NCI-H2081 treated with DMSO at 0.1 percent for 48 hours (cell line): ENCODE measurements around the gene DCTN5.
"Not testable (repeated sequence)": the region's sequence is repeated elsewhere in the genome, so short reads cannot be mapped to it uniquely, and the experiment has no call there.

Experiments
- DNase-seq: peaks from one replicate; lab custom pipeline; 2025; lab: John Stamatoyannopoulos, UW

Gene DCTN5

DNA sequence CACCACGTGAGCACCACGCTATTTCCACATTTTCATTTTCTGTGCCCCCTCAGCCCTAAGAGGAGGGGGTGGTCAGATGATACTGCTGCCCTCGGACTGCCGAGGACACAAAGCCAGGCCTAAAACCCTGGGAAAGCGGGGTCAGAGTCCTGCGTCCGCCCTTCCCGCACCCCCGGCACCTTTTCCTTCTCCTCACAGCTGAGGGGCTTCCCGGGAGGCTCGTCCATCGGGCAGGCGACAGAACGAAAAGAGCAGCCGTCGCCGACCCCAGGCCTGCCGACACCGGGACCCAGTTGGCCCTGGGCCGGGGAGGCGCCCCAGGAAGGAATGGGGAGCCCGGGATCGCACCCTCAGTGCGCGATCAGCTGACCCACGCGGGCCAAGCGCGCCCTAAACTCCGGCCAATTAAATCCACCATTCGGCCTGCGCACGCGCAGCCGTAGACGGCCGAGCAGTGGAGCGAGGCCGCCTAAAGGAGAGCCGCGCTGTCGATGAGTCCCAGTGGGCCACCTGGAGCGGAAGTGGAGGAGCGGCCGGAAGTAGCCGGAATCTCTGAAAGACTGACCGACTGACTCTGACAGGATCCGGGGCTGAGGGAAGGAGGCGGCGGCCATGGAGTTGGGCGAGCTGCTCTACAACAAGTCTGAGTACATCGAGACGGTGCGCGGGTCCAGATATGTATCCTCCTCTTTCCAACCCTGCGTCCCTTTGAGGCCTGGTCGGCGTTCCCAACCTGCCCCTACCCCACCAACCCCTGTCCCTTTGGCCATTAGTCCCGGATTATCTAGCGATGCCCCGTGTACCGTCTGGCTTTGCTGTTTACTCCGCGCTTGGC, at the start of gene DCTN5, which contains the start of gene PALB2:
DCTN5 (plus strand) TSS at position 536 of the 835 bp plus-strand sequence; CDS start at position 613, 77 bp downstream.
PALB2 (minus strand) TSS at position 380 of the 835 bp plus-strand sequence; CDS start at position 227, 153 bp downstream.
- peak; percentile 72 for DNase-seq

- no peak for DNase-seq
Observed at GRCh38 chr16:23594186-23594585, 47.1 kb upstream of the DCTN5 start.

DNA sequence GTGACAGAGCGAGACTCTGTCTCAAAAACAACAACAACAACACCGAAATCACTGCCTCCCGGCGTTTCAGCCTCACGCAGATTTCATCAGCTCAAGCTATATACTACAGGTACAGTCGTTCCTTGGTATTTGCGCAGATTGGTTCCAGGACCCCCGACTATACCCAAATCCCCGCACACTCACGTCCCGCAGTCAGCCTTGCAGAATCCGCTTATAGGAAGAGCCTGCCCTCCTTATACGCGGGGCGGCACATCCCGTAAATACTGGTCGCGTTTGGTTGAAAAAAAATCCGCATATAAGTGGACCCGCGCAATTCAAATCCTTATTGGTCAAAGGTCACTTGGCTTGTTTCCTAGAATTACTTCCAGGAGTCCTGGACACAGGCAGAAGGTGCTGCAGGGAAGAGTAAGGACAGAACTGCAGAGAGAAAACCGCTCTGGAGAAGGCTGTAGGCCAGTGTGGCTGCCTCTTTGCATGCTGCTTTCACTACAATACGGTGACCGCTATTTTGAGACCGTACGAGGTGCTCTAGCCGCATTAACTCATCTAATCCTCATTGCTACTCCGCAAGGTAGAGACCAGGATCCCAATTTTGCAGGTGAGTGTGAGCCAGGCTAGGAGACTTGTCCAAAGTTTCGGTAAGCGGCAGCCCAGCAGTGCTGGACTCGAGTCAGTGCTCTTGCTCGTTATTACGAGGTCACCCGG, 45.9 kb upstream of the DCTN5 start:
- DNase-seq, result no peak

GRCh38 chr16:23595951-23596720, 45.1 kb upstream of the DCTN5 start, which contains the start of gene NDUFAB1:
Gene NDUFAB1, minus strand, starts transcription at chr16:23596316. Its CDS starts 26 bp downstream, at chr16:23596290.
- peak; percentile 27 for DNase-seq

GRCh38 chr16:23597003-23597756, 44.1 kb upstream of the DCTN5 start:
- no peak for DNase-seq

DNA sequence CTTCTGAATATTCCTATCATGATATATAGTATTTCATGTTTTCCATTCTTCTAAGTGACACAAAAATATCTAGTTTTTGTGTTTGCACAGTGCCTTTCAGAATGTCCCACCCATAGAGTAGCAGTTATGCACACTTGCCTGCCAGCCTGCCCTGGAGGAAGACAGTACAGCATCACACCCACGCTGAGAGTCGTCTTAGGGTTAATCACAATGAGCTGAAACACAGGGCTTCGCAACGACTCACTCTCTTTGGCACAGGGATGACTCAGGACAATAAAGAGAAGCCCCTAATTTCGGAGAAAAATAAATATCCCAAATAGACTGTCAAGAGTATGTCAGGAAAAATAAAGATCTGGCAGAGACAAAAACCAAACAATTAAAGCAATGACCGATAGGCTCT, 33.5 kb upstream of the DCTN5 start:
- no peak for DNase-seq

GRCh38 chr16:23608194-23608593, 33.1 kb upstream of the DCTN5 start:
- no peak for DNase-seq

DNA sequence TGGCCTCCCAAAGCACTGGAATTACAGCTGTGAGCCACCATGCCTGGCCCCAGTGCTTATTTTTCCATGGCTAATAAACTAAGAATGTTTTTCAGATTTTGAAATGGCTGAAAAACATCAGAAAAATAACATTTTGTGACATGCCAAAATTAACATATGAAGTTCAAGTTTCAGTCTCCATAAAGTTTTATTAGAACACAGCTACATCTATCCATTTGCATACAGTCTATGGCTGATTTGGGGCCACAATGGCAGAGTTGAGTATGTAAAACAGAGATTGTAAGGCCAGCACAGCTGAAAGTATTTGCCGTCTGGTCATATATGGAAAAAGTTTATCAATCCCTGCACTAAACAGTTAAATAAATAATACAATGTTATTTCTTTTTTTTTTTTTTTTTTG, 31.3 kb upstream of the DCTN5 start:
- DNase-seq, result no peak

- not testable (repeated sequence) for DNase-seq
Observed at GRCh38 chr16:23610905-23611304, 30.4 kb upstream of the DCTN5 start.

GRCh38 chr16:23611936-23612335, 29.3 kb upstream of the DCTN5 start:
- DNase-seq, result no peak

- no peak for DNase-seq
Observed at GRCh38 chr16:23615805-23616204, 25.5 kb upstream of the DCTN5 start.

DNA sequence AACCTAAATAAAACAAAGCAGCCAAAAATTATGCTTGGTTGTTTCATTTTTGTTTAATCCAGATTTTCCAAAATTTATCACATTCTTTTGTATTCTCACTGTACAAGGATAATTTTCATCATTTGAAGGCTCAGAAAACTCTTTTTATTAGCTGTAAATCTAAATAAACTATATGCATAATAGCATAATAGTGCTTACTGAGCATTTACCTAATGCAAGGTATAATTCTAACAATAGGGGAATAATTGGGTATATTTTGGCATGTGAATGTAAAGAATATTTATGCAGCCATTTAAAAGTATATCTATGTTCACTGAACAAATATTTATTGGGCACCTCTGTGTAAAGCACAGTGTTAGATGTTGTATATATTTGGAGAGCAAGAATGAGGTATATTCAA, 17.2 kb upstream of the DCTN5 start:
- DNase-seq, result no peak

DNA sequence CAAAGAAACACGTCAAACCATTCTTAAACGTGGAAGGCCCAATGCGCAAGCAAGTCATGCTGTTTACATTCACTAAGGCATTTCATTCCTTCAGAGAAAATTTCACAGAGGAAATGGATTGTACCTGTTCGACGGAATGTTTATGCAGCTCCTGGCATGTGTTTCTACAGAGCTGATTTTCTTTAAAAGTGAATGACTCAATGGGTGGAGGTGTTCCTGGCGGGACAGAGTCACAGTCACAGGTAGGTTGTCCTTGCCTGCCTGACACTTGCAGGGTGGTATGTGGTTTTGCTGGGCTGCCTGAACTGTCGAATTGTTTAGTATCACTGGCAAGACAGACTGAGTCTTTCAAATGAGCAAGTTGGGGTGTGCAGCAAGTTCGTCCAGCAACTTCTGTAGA, 11.8 kb upstream of the DCTN5 start:
- no peak for DNase-seq

GRCh38 chr16:23631874-23632273, 9.4 kb upstream of the DCTN5 start:
- not testable (repeated sequence) for DNase-seq

GRCh38 chr16:23634461-23635036, 6.7 kb upstream of the DCTN5 start:
- no peak for DNase-seq

GRCh38 chr16:23635958-23636357, 5.3 kb upstream of the DCTN5 start:
- DNase-seq, result no peak

DNA sequence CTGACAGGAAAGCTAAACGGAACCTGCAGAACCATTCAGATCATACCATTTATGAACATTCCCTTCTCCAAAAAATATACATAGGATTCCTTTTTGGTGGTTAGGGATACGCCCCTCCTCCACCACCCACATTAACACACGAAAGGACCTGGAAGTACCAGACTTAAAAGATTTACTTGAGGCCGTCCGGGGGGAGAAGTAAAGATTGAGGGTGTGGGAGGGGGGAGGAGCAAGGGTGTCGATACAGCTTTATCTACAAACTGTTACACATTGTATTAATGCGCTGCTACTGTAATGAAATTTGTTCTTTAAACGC, 693 bp upstream of the DCTN5 start:
- DNase-seq, result no peak

- no peak for DNase-seq
Observed at GRCh38 chr16:23642246-23642774, 1.0 kb downstream of the DCTN5 start.

GRCh38 chr16:23650674-23651416, 9.6 kb downstream of the DCTN5 start:
- no peak for DNase-seq

GRCh38 chr16:23651943-23652468, 10.7 kb downstream of the DCTN5 start:
- no peak for DNase-seq
